ENCODE results near the gene MAPKAP1. TPM values are rescaled to one million over a fixed set of nuclear protein-coding genes. Genes with fewer than 3 reads are reported as not detected.

Gene MAPKAP1
- total and polyA plus RNA-seq, 2 experiments from 2014 or later, result 68.4 to 98.5 TPM

DNA sequence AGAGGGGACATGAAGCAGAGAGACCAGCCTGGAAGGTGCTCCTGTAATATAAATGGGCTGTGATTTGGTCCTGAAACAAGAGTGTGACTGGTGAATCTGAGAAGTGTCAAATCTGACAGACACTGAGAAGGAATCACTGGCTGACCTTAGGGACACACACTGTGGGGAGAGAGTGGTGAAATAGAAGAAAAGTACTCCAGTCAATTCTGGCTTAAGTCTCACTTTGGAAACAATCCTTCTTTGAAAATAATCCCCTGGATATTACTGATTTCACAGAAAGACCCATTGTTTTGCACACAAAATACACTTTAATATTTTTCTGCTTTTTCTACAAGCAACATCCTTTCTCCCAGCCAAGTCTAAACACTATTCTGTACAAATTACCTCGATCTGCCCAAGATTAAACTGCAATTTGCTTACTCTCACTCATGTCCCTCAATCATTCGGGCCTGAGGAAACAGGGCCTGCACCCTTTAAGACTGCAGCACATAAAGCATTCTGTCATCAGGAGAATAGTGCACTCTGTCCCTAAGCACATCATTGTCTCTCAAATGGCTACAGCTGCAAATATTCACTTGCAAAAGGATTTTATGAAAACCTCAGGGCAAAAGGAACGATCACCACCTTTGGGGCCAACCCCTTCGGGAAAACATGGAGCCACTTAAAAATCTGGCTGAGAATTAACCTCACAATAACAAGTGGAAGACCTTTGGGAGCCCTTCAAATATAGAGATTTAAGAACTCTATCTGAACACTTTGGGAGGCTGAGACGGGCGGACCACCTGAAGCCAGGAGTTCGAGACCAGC is 68.6 kb downstream of the MAPKAP1 start:
- Mint-ChIP-seq H3K36me3 (ENCODE audit: low read depth) (no peaks in the 10 kb centered on the region), H3K27ac (no peak overlapping the region; the same call in 1 of the 2 replicates), H3K4me1 (peaks cover 31% of the 10 kb centered on the region), H3K9me3 (no peaks in the 10 kb centered on the region), H3K4me3 (no peak overlapping the region), H3K27me3 (ENCODE audit: insufficient read depth, low read depth, poor library complexity) (peaks cover 2% of the 10 kb centered on the region)
- ATAC-seq (no peak), DNase-seq (ENCODE audit: low spot score) (no peak)
- H3K27ac ChIP-seq (ENCODE audit: low read depth), result no peak overlapping the region
- no peak overlapping the region for H3K4me2 ChIP-seq
- no peaks in the 10 kb centered on the region; the same call in 1 of the 2 replicates for H3K9me2 ChIP-seq (ENCODE audit: insufficient read depth)
- H4K20me1 ChIP-seq (replicated peaks; ENCODE audit: insufficient read depth), result peaks cover 9% of the 10 kb centered on the region; the same call in 1 of the 2 replicates
- H3K79me2 ChIP-seq (replicated peaks; ENCODE audit: insufficient read depth), result peaks cover 95% of the 10 kb centered on the region
- H3K27me3 ChIP-seq (ENCODE audit: insufficient read depth), result no peaks in the 10 kb centered on the region
- H2AFZ ChIP-seq, result no peak overlapping the region
- TF ChIP-seq CREB1 (CRISPR knock-in tag; IDR thresholded peaks at IDR 0.05; ENCODE audit: low read depth) (no peak), STAT1 (IDR thresholded peaks at IDR 0.05; ENCODE audit: unreplicated experiment) (no peak), POLR2AphosphoS5 (IDR thresholded peaks at IDR 0.05; ENCODE audit: low read depth) (no peak), ZNF331 (CRISPR knock-in tag; IDR thresholded peaks at IDR 0.05; ENCODE audit: low read depth) (no peak), EZH2phosphoT487 (IDR thresholded peaks at IDR 0.05; ENCODE audit: unreplicated experiment) (no peak)
- H3F3A ChIP-seq (replicated peaks; ENCODE audit: low read depth), result no peaks in the 10 kb centered on the region
- H3K36me3 ChIP-seq (ENCODE audit: insufficient read depth), result no peaks in the 10 kb centered on the region; the same call in 1 of the 2 replicates
- H3K4me1 ChIP-seq (ENCODE audit: insufficient read depth), result peaks cover 42% of the 10 kb centered on the region
- no peak overlapping the region for H3K4me3 ChIP-seq

- Histone ChIP-seq H3K4me3 (no peak overlapping the region), H3K4me1 (ENCODE audit: insufficient read depth) (peaks cover 54% of the 10 kb centered on the region), H3F3A (replicated peaks; ENCODE audit: low read depth) (no peaks in the 10 kb centered on the region), H2AFZ (no peak overlapping the region), H3K79me2 (replicated peaks; ENCODE audit: insufficient read depth) (peaks cover 95% of the 10 kb centered on the region), H4K20me1 (replicated peaks; ENCODE audit: insufficient read depth) (peaks cover 9% of the 10 kb centered on the region; the same call in 1 of the 2 replicates), H3K4me2 (no peak overlapping the region), H3K27ac (ENCODE audit: low read depth) (no peak overlapping the region), H3K36me3 (ENCODE audit: insufficient read depth) (no peaks in the 10 kb centered on the region; the same call in 1 of the 2 replicates), H3K27me3 (ENCODE audit: insufficient read depth) (no peaks in the 10 kb centered on the region), H3K9me2 (ENCODE audit: insufficient read depth) (no peaks in the 10 kb centered on the region; the same call in 1 of the 2 replicates)
- Mint-ChIP-seq H3K36me3 (ENCODE audit: low read depth) (no peaks in the 10 kb centered on the region), H3K4me3 (no peak overlapping the region), H3K9me3 (no peaks in the 10 kb centered on the region), H3K27ac (no peak overlapping the region), H3K27me3 (ENCODE audit: insufficient read depth, low read depth, poor library complexity) (peaks cover 2% of the 10 kb centered on the region), H3K4me1 (peaks cover 40% of the 10 kb centered on the region)
- ATAC-seq, result no peak
- DNase-seq (ENCODE audit: low spot score), result no peak
- no peak for TF ChIP-seq ZNF114 (CRISPR knock-in tag; IDR thresholded peaks at IDR 0.05)
- TF ChIP-seq, protein P1, sequence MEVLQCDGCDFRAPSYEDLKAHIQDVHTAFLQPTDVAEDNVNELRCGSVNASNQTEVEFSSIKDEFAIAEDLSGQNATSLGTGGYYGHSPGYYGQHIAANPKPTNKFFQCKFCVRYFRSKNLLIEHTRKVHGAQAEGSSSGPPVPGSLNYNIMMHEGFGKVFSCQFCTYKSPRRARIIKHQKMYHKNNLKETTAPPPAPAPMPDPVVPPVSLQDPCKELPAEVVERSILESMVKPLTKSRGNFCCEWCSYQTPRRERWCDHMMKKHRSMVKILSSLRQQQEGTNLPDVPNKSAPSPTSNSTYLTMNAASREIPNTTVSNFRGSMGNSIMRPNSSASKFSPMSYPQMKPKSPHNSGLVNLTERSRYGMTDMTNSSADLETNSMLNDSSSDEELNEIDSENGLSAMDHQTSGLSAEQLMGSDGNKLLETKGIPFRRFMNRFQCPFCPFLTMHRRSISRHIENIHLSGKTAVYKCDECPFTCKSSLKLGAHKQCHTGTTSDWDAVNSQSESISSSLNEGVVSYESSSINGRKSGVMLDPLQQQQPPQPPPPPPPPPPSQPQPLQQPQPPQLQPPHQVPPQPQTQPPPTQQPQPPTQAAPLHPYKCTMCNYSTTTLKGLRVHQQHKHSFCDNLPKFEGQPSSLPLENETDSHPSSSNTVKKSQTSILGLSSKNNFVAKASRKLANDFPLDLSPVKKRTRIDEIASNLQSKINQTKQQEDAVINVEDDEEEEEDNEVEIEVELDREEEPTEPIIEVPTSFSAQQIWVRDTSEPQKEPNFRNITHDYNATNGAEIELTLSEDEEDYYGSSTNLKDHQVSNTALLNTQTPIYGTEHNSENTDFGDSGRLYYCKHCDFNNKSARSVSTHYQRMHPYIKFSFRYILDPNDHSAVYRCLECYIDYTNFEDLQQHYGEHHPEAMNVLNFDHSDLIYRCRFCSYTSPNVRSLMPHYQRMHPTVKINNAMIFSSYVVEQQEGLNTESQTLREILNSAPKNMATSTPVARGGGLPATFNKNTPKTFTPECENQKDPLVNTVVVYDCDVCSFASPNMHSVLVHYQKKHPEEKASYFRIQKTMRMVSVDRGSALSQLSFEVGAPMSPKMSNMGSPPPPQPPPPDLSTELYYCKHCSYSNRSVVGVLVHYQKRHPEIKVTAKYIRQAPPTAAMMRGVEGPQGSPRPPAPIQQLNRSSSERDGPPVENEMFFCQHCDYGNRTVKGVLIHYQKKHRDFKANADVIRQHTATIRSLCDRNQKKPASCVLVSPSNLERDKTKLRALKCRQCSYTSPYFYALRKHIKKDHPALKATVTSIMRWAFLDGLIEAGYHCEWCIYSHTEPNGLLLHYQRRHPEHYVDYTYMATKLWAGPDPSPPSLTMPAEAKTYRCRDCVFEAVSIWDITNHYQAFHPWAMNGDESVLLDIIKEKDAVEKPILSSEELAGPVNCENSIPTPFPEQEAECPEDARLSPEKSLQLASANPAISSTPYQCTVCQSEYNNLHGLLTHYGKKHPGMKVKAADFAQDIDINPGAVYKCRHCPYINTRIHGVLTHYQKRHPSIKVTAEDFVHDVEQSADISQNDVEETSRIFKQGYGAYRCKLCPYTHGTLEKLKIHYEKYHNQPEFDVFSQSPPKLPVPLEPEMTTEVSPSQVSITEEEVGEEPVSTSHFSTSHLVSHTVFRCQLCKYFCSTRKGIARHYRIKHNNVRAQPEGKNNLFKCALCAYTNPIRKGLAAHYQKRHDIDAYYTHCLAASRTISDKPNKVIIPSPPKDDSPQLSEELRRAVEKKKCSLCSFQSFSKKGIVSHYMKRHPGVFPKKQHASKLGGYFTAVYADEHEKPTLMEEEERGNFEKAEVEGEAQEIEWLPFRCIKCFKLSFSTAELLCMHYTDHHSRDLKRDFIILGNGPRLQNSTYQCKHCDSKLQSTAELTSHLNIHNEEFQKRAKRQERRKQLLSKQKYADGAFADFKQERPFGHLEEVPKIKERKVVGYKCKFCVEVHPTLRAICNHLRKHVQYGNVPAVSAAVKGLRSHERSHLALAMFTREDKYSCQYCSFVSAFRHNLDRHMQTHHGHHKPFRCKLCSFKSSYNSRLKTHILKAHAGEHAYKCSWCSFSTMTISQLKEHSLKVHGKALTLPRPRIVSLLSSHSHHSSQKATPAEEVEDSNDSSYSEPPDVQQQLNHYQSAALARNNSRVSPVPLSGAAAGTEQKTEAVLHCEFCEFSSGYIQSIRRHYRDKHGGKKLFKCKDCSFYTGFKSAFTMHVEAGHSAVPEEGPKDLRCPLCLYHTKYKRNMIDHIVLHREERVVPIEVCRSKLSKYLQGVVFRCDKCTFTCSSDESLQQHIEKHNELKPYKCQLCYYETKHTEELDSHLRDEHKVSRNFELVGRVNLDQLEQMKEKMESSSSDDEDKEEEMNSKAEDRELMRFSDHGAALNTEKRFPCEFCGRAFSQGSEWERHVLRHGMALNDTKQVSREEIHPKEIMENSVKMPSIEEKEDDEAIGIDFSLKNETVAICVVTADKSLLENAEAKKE (CRISPR knock-in tag; IDR thresholded peaks at IDR 0.05), result no peak
- TF ChIP-seq NANOG (IDR thresholded peaks at IDR 0.05; ENCODE audit: borderline replicate concordance), result no peak
- TF ChIP-seq EZH2 (IDR thresholded peaks at IDR 0.05; ENCODE audit: low read depth, unreplicated experiment), result no peak
- TF ChIP-seq ETS1 (IDR thresholded peaks at IDR 0.05), result no peak
- no peak for TF ChIP-seq CREB1 (CRISPR knock-in tag; IDR thresholded peaks at IDR 0.05; ENCODE audit: low read depth)
Measured at GRCh38 chr9:125637241-125637640, 69.8 kb downstream of the MAPKAP1 start.

Data from GM23338 (cell line).